Activated CD4-positive, alpha-beta T cell treated with anti-CD3 and anti-CD28 coated beads for 4 hours (primary cell): ENCODE data around the gene BLID.

ENCODE experiments used
- DNase-seq, 2 donors: peaks; one replicate each; pipeline ENCODE4 v3.0.0-alpha.2; 2020

The BLID gene

DNA sequence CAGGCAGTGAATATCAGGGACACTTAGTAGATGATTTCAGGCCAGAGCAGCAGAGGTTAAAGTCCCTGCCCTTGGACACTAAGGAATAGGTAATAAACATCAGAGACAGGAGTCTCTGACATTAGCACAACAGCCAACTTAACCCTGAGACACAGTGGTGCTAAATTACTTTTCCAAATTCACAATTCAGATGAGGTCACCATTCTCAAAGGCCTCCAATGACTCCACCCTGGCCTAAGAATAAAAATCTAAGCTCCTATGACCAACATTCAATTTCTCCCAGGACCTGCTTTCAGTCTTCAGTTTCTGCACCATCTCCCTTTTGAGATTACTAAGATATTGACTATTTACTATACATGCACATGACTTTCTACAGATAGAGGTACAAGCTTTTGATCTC is 42.0 kb downstream of the BLID start:
- DNase-seq: no peak

DNA sequence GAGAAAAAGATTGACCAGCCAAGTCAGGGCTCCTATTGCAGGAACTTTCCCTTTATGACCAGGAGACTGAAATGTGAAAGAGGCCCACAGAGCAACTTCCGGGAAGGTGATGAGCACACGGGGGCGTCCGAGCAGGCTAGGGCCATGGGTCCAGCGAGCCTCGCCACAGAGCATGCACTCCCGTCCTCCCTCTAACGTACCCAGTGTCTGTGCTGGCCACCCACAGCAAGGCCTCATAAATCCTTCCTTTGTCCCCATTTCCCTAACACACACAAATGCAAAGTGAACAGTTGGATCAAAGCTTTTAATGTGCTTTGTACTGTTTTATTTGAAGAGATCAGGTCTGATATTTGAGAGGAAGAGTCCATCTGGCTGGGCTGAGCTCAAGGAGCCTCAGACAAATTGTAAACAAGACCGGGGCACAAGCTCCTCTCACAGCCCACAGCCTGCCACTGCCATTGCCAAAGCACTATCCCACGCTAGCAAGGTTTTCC is 44.3 kb downstream of the BLID start:
- no peak for DNase-seq

DNA sequence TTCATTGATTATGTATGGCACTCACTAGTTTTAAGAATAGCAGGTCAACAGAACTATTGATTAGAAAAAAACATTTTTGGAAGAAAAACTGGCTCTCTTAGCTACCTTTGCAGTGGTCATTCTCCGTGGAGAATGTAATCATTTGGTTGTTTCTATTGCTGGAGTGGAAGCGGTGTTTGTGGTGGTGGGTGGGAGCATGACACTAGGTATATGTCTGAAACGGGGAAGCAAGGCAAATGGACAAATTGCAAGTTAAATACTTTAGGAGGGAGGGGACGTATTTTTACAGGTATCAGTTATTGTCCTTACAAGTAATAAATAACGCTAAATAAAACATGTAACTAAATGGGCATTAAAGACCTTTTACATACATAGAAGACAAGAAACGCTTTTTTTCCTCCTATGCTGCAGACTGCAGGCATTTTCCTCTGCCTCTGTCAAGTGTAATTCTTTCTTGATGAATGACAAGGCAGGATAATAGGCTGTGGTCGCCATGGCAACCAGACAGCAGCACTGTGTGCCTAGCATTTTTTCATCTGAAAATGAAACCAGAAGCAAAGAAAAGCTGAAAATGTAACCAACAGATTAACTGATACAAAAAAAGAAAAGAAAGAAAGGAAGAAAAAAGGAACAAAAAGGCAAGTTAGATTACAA is 46.2 kb downstream of the BLID start:
- DNase-seq: no peak

DNA sequence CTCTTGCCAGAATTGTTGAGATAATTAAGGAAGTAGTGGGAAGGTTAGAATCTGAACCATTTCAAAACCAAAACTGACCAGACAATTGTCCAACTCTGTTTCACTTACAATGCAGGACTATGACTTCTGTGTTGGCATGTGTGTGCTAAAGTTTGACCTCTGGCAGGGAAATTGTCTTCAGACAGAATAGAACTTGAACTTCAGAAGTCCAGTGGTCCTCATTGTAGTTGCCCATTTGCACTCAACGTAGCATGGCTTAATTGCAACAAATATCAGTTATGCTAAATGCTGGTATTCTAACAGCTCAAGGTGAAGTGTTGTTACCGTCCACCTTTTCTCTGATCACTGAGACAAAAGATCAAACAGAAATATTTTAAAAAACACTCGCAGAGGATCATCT is 47.2 kb downstream of the BLID start:
- no peak for DNase-seq

DNA sequence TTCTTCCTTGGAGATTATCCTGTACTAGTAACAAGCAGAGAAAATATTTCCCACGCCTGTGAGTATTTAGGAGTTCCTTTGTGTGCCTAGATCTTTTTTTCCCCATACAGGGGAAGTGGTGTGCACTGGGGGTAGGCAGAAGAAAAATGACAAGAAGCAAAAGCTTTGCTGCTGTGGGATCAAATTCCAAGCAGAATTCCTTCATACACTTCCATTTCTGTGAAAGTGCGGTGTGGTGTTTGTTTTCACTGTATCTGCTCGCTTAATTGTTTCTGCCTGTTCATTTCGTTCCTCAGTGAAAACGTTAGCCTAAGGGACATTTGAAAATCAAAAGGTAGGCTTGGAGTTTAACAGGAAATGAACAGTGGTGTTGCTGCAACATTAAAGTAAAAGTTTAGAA is 47.9 kb downstream of the BLID start:
- no peak for DNase-seq
